Muscle layer of duodenum (tissue), 2 donors: Measurements from ENCODE around the gene H2BK1.

ENCODE experiments used
- H3K27ac ChIP-seq: one replicate; pipeline ENCODE4 v1.7.0; 2013; ENCODE audit warnings: mild to moderate bottlenecking, low read length
- H3K27me3 ChIP-seq: one replicate; pipeline ENCODE4 v1.7.0; 2013; ENCODE audit warnings: low read depth, mild to moderate bottlenecking, control low read depth, low read length
- H3K36me3 ChIP-seq, 2 donors: one replicate each; pipeline ENCODE4 v1.7.0; 2013; ENCODE audit warnings: low read length in 2 of 2, control low read depth in 1 of 2, mild to moderate bottlenecking in 1 of 2; ENCODE audit not compliant: insufficient read depth in 2 of 2, control insufficient read depth in 1 of 2
- H3K4me1 ChIP-seq, 2 donors: one replicate each; pipeline ENCODE4 v1.7.0; 2013; ENCODE audit warnings: low read length in 2 of 2, mild to moderate bottlenecking in 2 of 2, control low read depth in 1 of 2, moderate library complexity in 1 of 2; ENCODE audit not compliant: insufficient read depth in 2 of 2, control insufficient read depth in 1 of 2
- H3K4me3 ChIP-seq, 2 donors: one replicate each; pipeline ENCODE4 v1.7.0; 2013; ENCODE audit warnings: low read length in 2 of 2, low read depth in 1 of 2, mild to moderate bottlenecking in 1 of 2
- H3K9me3 ChIP-seq, 2 donors: one replicate each; pipeline ENCODE4 v1.7.0; 2013; ENCODE audit warnings: low read length in 2 of 2, control low read depth in 1 of 2, mild to moderate bottlenecking in 1 of 2; ENCODE audit not compliant: control insufficient read depth in 1 of 2
- donor health status: healthy.

Gene H2BK1

GRCh38 chr7:151185762-151186639 is 24.3 kb downstream of the H2BK1 start:
- H3K27me3 ChIP-seq: no peaks in the 10 kb centered on the region

GRCh38 chr7:151181011-151181431 is 29.3 kb downstream of the H2BK1 start:
- Histone ChIP-seq H3K36me3 (no peaks in the 10 kb centered on the region), H3K9me3 (no peaks in the 10 kb centered on the region)

More at GRCh38 chr7:151185762-151186639, 24.3 kb downstream of the H2BK1 start:
- Histone ChIP-seq H3K27ac (no peak overlapping the region), H3K36me3 (no peaks in the 10 kb centered on the region), H3K4me3 (no peak overlapping the region), H3K9me3 (no peaks in the 10 kb centered on the region), H3K4me1 (no peaks in the 10 kb centered on the region)

DNA sequence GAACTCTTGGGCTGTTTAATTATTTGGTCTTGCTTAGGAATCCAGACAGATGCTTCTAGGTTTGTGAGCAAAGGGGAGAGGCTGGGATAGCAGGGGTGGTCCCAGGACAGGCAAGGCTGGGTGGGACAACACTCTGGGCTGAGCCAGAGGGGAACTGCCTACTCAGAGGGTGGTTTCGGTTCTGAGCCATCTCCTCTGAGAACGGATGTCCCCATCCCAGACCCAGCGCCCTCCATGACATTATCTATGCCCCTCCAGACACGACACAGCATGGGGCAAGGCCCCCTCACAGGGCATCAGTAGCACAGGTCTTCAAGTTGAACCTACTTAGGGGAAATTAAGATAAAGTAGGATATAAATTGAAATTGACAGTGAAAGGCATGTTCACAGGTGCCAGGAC is 30.3 kb downstream of the H2BK1 start:
- Histone ChIP-seq H3K27ac (no peak overlapping the region), H3K27me3 (no peaks in the 10 kb centered on the region), H3K4me3 (no peak overlapping the region), H3K9me3 (no peaks in the 10 kb centered on the region), H3K36me3 (no peaks in the 10 kb centered on the region), H3K4me1 (no peaks in the 10 kb centered on the region)

More at GRCh38 chr7:151181011-151181431, 29.3 kb downstream of the H2BK1 start:
- Histone ChIP-seq H3K27ac (no peak overlapping the region), H3K4me3 (no peak overlapping the region), H3K27me3 (no peaks in the 10 kb centered on the region), H3K4me1 (no peaks in the 10 kb centered on the region)

GRCh38 chr7:151179287-151179860 is 30.9 kb downstream of the H2BK1 start:
- Histone ChIP-seq H3K4me3 (no peak overlapping the region), H3K4me1 (no peaks in the 10 kb centered on the region), H3K27ac (no peak overlapping the region), H3K9me3 (no peaks in the 10 kb centered on the region), H3K27me3 (no peaks in the 10 kb centered on the region), H3K36me3 (no peaks in the 10 kb centered on the region)

DNA sequence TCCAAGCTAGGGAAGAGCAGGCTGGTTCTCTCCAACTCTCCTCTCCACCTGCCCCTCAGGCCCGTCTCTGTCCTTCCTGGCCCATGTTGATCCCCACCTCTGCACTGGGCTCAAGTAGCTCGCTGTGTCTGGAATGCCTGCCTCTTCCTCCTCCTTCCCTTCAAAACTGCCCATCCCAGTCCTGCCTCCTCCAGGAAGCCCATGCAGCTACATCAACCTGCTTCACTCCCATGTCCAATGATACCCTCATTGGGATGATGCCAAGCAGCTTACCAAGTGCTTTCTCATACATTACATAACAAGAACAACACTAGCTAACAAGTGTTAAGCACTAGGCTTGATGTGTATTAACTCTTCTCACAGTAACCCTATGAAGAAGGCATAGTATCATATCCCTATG is 31.5 kb downstream of the H2BK1 start:
- Histone ChIP-seq H3K4me3 (no peak overlapping the region), H3K27ac (no peak overlapping the region), H3K27me3 (no peaks in the 10 kb centered on the region), H3K9me3 (no peaks in the 10 kb centered on the region), H3K4me1 (no peaks in the 10 kb centered on the region), H3K36me3 (no peaks in the 10 kb centered on the region)

DNA sequence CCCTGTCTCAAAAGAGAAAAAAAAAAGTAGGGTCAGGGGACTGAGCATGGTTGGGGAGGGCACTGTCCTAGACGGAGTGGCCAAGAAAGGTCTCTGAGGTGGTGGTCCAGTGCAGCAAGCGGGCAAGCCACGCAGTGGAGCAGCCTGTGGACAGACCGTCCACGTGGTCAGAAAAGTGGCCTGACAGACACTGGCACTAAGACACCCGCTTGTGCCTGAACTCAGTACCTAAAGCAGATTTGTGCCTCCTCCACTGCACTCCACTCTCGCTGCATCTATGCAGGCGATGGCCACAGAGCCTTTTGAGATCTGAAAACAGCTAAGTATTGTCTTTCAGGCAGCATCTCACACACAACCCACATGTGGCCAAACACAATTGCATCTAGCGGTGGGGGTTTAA is 32.1 kb downstream of the H2BK1 start:
- Histone ChIP-seq H3K4me1 (no peaks in the 10 kb centered on the region), H3K36me3 (no peaks in the 10 kb centered on the region), H3K9me3 (no peaks in the 10 kb centered on the region), H3K4me3 (no peak overlapping the region), H3K27me3 (peaks cover 1% of the 10 kb centered on the region), H3K27ac (no peak overlapping the region)

DNA sequence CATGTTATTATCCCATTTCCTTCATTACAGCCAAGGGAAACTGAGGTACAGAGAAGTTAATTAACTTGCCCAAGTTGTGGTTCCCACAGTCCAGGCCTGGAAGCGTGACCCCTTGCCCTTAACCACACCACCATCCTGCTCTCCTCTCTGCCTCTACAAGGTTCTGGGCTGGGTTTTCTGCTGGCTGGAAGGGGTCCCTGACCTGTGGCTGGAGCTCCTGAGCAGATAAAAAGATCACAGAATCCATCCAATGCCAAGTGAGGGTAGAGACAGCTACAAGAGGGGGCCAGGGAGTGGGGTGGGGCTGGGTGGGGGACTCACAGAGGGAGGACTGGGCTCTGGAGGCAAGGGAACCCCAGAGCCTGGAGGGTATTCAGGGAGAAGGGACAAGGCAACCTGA is 33.0 kb downstream of the H2BK1 start:
- no peaks in the 10 kb centered on the region for H3K9me3 ChIP-seq
- H3K27ac ChIP-seq: no peak overlapping the region
- no peaks in the 10 kb centered on the region for H3K36me3 ChIP-seq
- H3K27me3 ChIP-seq: peaks cover 7% of the 10 kb centered on the region
- no peak overlapping the region for H3K4me3 ChIP-seq
- no peaks in the 10 kb centered on the region for H3K4me1 ChIP-seq

- Histone ChIP-seq H3K4me1 (no peaks in the 10 kb centered on the region), H3K36me3 (no peaks in the 10 kb centered on the region), H3K4me3 (no peak overlapping the region), H3K9me3 (no peaks in the 10 kb centered on the region), H3K27ac (no peak overlapping the region), H3K27me3 (peaks cover 7% of the 10 kb centered on the region)
Measured at GRCh38 chr7:151176401-151176800, 33.9 kb downstream of the H2BK1 start.

GRCh38 chr7:151175793-151176311 is 34.4 kb downstream of the H2BK1 start:
- Histone ChIP-seq H3K27ac (no peak overlapping the region), H3K27me3 (peaks cover 7% of the 10 kb centered on the region), H3K4me1 (no peaks in the 10 kb centered on the region), H3K4me3 (no peak overlapping the region), H3K9me3 (no peaks in the 10 kb centered on the region), H3K36me3 (no peaks in the 10 kb centered on the region)

GRCh38 chr7:151175047-151175792 is 35.1 kb downstream of the H2BK1 start:
- no peak overlapping the region for H3K27ac ChIP-seq
- no peaks in the 10 kb centered on the region for H3K36me3 ChIP-seq
- no peaks in the 10 kb centered on the region for H3K9me3 ChIP-seq
- H3K4me3 ChIP-seq: no peak overlapping the region
- H3K27me3 ChIP-seq: peaks cover 7% of the 10 kb centered on the region
- H3K4me1 ChIP-seq: no peaks in the 10 kb centered on the region
